GM12878 (cell line): ENCODE measurements around the gene PARP8. TPM values are rescaled to one million over a fixed set of nuclear protein-coding genes. Genes with fewer than 3 reads are reported as not detected.

Experiments
- ATAC-seq: fragments of 200-7000 bp; cut with Tn5 transposase; 3 replicates; pipeline ENCODE4 v1.9.1; 2020; ENCODE audit warnings: mild to moderate bottlenecking, moderate library complexity
- BruUV-seq: library from RNA; stranded (reverse); fragments of 400-500 nt; replicated peaks from 2 replicates; lab custom pipeline; 2021; lab: Mats Ljungman, UMichigan
- CTCF ChIA-PET: fragments of 300-600 bp; sonication (Branson Sonifier 250); formaldehyde crosslinking; extraction: SDS; loops from one replicate; lab custom pipeline; 2021; ENCODE audit warnings: inconsistent platforms; lab: Yijun Ruan, JAX
- POLR2A ChIA-PET: fragments of 350-600 bp; formaldehyde crosslinking; extraction: SDS; loops from one replicate; lab custom pipeline; 2021; ENCODE audit warnings: inconsistent platforms; lab: Charles Lee
- RAD21 ChIA-PET: fragments of 300-600 bp; sonication (Branson Sonifier 250); formaldehyde crosslinking; loops from one replicate; lab custom pipeline; 2023; ENCODE audit warnings: antibody characterized with exemption; ENCODE audit not compliant: unreplicated experiment; lab: Charles Lee
- SMC1A ChIA-PET: fragments of 300-600 bp; sonication (Branson Sonifier 250); formaldehyde crosslinking; loops from one replicate; lab custom pipeline; 2023; ENCODE audit not compliant: unreplicated experiment, uncharacterized antibody; lab: Charles Lee
- DNase-seq: peaks from one replicate; pipeline ENCODE4 v3.0.0-alpha.2; 2011; ENCODE audit warnings: low read depth, low spot score
- FAIRE-seq: peaks from 3 replicates; lab custom pipeline; 2011; peaks lifted over from hg19 to GRCh38; lab: Jason Lieb, UNC
- H2AFZ ChIP-seq: 2 replicates; pipeline ENCODE4 v1.6.0; 2011; ENCODE audit warnings: low read depth, low read length, control low read depth; ENCODE audit not compliant: control insufficient read depth
- H3K27ac ChIP-seq: 2 replicates; pipeline ENCODE4 v1.5.1; 2011; ENCODE audit warnings: control low read depth; ENCODE audit not compliant: control insufficient read depth, insufficient read depth
- H3K27me3 ChIP-seq, 2 experiments: replicated peaks in 1 of 2; 2 replicates each; pipeline versions ENCODE4 v1.6.0 to v1.6.1; 2011; ENCODE audit warnings: low read length in 1 of 2; ENCODE audit not compliant: control insufficient read depth in 2 of 2, insufficient read depth in 2 of 2
- H3K36me3 ChIP-seq, 2 experiments: 2 replicates each; pipeline ENCODE4 v1.5.1; 2011; ENCODE audit warnings: low read length in 1 of 2; ENCODE audit not compliant: control insufficient read depth in 2 of 2, insufficient read depth in 2 of 2
- H3K4me1 ChIP-seq: 2 replicates; pipeline ENCODE4 v1.6.1; 2011; ENCODE audit warnings: mild to moderate bottlenecking, low read length, moderate library complexity, mixed read lengths; ENCODE audit not compliant: control insufficient read depth, insufficient read depth
- H3K4me2 ChIP-seq: 2 replicates; pipeline ENCODE4 v1.6.0; 2011; ENCODE audit warnings: control low read depth; ENCODE audit not compliant: control insufficient read depth, insufficient read depth
- H3K4me3 ChIP-seq: fragments of 200-600 bp; sonication (generic); 2 replicates; pipeline ENCODE4 v1.5.1; 2016
- H3K79me2 ChIP-seq: 2 replicates; pipeline ENCODE4 v1.6.0; 2011; ENCODE audit warnings: low read length; ENCODE audit not compliant: control insufficient read depth, insufficient read depth
- H3K9ac ChIP-seq: 2 replicates; pipeline ENCODE4 v1.8.0; 2011; ENCODE audit warnings: low read length, control low read depth, mixed read lengths; ENCODE audit not compliant: control insufficient read depth, insufficient read depth
- H3K9me3 ChIP-seq: replicated peaks from 3 replicates; pipeline ENCODE4 v1.5.1; 2011; ENCODE audit warnings: mild to moderate bottlenecking, low read length; ENCODE audit not compliant: control insufficient read depth, insufficient read depth
- H4K20me1 ChIP-seq: 2 replicates; pipeline ENCODE4 v1.6.0; 2011; ENCODE audit not compliant: control insufficient read depth, insufficient read depth
- BACH1 ChIP-seq: fragments of 450-650 bp; IDR thresholded peaks from 2 replicates; pipeline ENCODE4 v1.6.1; 2017; ENCODE audit warnings: mild to moderate bottlenecking, borderline replicate concordance
- EZH2 ChIP-seq: IDR thresholded peaks from 2 replicates; pipeline ENCODE4 v1.6.1; 2012; ENCODE audit warnings: low read depth, mild to moderate bottlenecking, control low read depth, inconsistent platforms, low read length, borderline replicate concordance; ENCODE audit not compliant: control insufficient read depth
- GABPA ChIP-seq: IDR thresholded peaks from 2 replicates; pipeline ENCODE4 v1.6.1; 2014; ENCODE audit warnings: antibody characterized with exemption, low read depth, mild to moderate bottlenecking, inconsistent platforms
- IKZF1 ChIP-seq: fragments of 450-650 bp; conservative IDR thresholded peaks from 2 replicates; pipeline ENCODE4 v1.6.1; 2017; ENCODE audit warnings: antibody characterized with exemption, mild to moderate bottlenecking
- NR2C2 ChIP-seq: IDR thresholded peaks from 2 replicates; pipeline ENCODE4 v1.6.1; 2011; ENCODE audit warnings: borderline replicate concordance, low read depth; ENCODE audit not compliant: control insufficient read depth, insufficient read length
- SPI1 ChIP-seq: IDR thresholded peaks from 2 replicates; pipeline ENCODE4 v1.6.1; 2011; ENCODE audit warnings: low read depth, mild to moderate bottlenecking, low read length, moderate library complexity, borderline replicate concordance; ENCODE audit not compliant: insufficient read depth
- TCF3 ChIP-seq: IDR thresholded peaks from 2 replicates; pipeline ENCODE4 v1.6.1; 2012; ENCODE audit warnings: low read depth, mild to moderate bottlenecking, low read length, borderline replicate concordance; ENCODE audit not compliant: insufficient read depth
- TCF7 ChIP-seq: IDR thresholded peaks from 2 replicates; pipeline ENCODE4 v1.6.1; 2014; ENCODE audit warnings: antibody characterized with exemption, borderline replicate concordance
- ZNF24 ChIP-seq: fragments of 450-650 bp; IDR thresholded peaks from 2 replicates; pipeline ENCODE4 v1.6.1; 2017; ENCODE audit warnings: antibody characterized with exemption, mild to moderate bottlenecking
- WGBS: methylation state at CpG from one replicate; pipeline ENCODE4 v1.1.6; 2016; ENCODE audit warnings: low lambda C conversion rate; ENCODE audit not compliant: insufficient replicate concordance, insufficient coverage; ENCODE audit errors: missing lambda C conversion rate; 5-methylcytosine and 5-hydroxymethylcytosine counted together
- in situ Hi-C: fragments of 300-500 bp; cut with MboI; formaldehyde crosslinking; loops from 9 replicates; pipeline ENCODE4 v1.14.3; 2018; ENCODE audit warnings: mixed read lengths
- intact Hi-C: fragments of 100-400 bp; cut with micrococcal nuclease; formaldehyde crosslinking; loops from one replicate; pipeline ENCODE4 v1.14.2; 2022; ENCODE audit not compliant: unreplicated experiment
- polyA plus RNA-seq, 11 experiments: library from polyadenylated mRNA; depleted of rRNA in 4 of 11; unstranded in 6 of 11; stranded (reverse) in 5 of 11; fragments of >200 nt; fragmentation: Nextera tagmentation in 4 of 11; fragmentation: Illumina TruSeq in 1 of 11; extraction: Ambion mirVana in 4 of 11; extraction: Trizol in 1 of 11; gene quantifications; 1 replicate in 1 of 11; 2 replicates in 10 of 11; pipeline versions ENCODE4 v1.2.1 to v1.2.3, GENCODE V29; 2011 to 2016; ENCODE audit warnings: inconsistent platforms in 2 of 11, missing spikeins in 2 of 11, low read depth in 1 of 11
- total RNA-seq, 4 experiments: library from RNA; depleted of rRNA in 3 of 4; stranded (reverse); fragments of >200 nt in 3 of 4; fragmentation: Illumina TruSeq in 1 of 4; extraction: Trizol in 1 of 4; gene quantifications; 2 replicates each; pipeline versions ENCODE4 v1.2.1 to v1.2.3, GENCODE V29; 2013 to 2021
- TF ChIP-seq, protein P1 (sequence below): fragments of 450-650 bp; formaldehyde crosslinking; IDR thresholded peaks from 2 replicates; pipeline ENCODE4 v1.4.0; 2020; ENCODE audit warnings: mild to moderate bottlenecking, moderate library complexity
- TF ChIP-seq, protein P2 (sequence below): IDR thresholded peaks from 2 replicates; pipeline ENCODE4 v1.6.1; 2011; ENCODE audit warnings: low read depth, low read length, improper control_type of control experiment, borderline replicate concordance

PARP8 gene
- total and polyA plus RNA-seq, 10 of the 15 experiments (the other 5 are each of a cell fraction or from before 2014, with no cell fraction given) = 9.1 to 65.2 (median 20.6) TPM

DNA sequence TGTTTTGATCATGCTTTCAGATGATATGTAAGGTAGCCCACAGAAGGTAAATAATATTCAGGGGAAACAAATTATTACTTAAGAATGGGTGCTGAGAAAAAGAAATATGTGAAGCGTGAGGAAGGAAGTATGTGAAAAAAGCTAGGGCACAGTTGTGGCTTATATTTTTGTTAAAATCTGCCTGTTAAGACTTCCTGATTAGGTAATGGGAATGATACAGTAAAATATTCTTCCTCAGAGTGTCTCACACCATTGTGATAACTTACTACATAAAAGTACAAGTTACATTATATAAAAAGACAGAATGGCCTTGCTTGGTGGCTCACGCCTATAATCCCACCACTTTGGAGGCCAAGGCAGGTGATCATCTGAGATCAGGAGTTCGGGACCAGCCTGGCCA lies 18.7 kb upstream of the PARP8 start:
- RAD21 ChIA-PET = no interaction called here
- ATAC-seq = no peak
- H3K36me3 ChIP-seq = no peaks in the 10 kb centered on the region
- no peak for FAIRE-seq
- POLR2A ChIA-PET = no interaction called here
- no peak for DNase-seq
- H3K9ac ChIP-seq = no peak overlapping the region
- SMC1A ChIA-PET = no interaction called here
- H3K9me3 ChIP-seq = no peaks in the 10 kb centered on the region
- TF ChIP-seq, protein P1, sequence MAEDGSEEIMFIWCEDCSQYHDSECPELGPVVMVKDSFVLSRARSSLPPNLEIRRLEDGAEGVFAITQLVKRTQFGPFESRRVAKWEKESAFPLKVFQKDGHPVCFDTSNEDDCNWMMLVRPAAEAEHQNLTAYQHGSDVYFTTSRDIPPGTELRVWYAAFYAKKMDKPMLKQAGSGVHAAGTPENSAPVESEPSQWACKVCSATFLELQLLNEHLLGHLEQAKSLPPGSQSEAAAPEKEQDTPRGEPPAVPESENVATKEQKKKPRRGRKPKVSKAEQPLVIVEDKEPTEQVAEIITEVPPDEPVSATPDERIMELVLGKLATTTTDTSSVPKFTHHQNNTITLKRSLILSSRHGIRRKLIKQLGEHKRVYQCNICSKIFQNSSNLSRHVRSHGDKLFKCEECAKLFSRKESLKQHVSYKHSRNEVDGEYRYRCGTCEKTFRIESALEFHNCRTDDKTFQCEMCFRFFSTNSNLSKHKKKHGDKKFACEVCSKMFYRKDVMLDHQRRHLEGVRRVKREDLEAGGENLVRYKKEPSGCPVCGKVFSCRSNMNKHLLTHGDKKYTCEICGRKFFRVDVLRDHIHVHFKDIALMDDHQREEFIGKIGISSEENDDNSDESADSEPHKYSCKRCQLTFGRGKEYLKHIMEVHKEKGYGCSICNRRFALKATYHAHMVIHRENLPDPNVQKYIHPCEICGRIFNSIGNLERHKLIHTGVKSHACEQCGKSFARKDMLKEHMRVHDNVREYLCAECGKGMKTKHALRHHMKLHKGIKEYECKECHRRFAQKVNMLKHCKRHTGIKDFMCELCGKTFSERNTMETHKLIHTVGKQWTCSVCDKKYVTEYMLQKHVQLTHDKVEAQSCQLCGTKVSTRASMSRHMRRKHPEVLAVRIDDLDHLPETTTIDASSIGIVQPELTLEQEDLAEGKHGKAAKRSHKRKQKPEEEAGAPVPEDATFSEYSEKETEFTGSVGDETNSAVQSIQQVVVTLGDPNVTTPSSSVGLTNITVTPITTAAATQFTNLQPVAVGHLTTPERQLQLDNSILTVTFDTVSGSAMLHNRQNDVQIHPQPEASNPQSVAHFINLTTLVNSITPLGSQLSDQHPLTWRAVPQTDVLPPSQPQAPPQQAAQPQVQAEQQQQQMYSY (CRISPR knock-in tag) = no peak
- in situ Hi-C loops (no loop called here), intact Hi-C loops (no loop called here)
- CTCF ChIA-PET = no interaction called here
- H3K27me3 ChIP-seq = no peaks in the 10 kb centered on the region
- no peak overlapping the region for H3K27ac ChIP-seq
- WGBS = 60% methylated on average over 3 of the region's 3 CpGs
- no peaks in the 10 kb centered on the region for H3K79me2 ChIP-seq
- no peak overlapping the region for H3K4me3 ChIP-seq
- no peak overlapping the region for H2AFZ ChIP-seq
- no TSS peak for BruUV-seq
- no peaks in the 10 kb centered on the region for H4K20me1 ChIP-seq
- no peaks in the 10 kb centered on the region for H3K4me1 ChIP-seq
- H3K4me2 ChIP-seq = no peak overlapping the region

DNA sequence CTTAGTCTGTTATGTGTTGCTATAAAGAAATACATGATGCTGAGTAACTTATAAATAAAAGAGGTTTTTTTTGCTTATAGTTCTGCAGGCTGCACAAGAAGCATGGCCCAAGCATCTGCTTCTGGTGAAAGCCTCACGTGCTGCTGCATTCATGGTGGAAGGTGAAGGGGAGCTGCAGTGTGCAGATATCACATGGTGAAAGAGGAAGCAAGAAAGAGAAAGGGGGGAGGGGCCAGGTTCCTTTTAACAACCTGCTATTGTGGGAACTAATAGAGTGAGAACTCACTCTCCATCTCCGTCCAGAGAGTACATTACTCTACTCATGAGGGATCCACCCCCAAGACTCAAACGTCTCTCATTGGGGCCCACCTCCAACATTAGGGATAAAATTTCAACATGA lies 12.5 kb upstream of the PARP8 start:
- CTCF ChIA-PET = no interaction called here
- SMC1A ChIA-PET = interaction anchor here (1.0 kb wide), 1 partner anchor 92 kb away, joined by 3 read pairs; no protein-coding TSS in a partner anchor
- DNase-seq (no peak), ATAC-seq (peak; percentile 99), FAIRE-seq (peak; percentile 57)
- Histone ChIP-seq H3K79me2 (no peaks in the 10 kb centered on the region), H3K4me2 (no peak overlapping the region), H3K27me3 (no peaks in the 10 kb centered on the region), H3K9me3 (no peaks in the 10 kb centered on the region), H4K20me1 (no peaks in the 10 kb centered on the region), H3K4me3 (no peak overlapping the region), H3K9ac (no peak overlapping the region), H3K27ac (no peak overlapping the region), H2AFZ (peak overlapping the region; percentile 29; the same call in 1 of the 2 replicates), H3K4me1 (peaks cover 3% of the 10 kb centered on the region), H3K36me3 (no peaks in the 10 kb centered on the region)
- POLR2A ChIA-PET = interaction anchor here (0.8 kb wide), 1 partner anchor 57 kb away, joined by 6 read pairs; no protein-coding TSS in a partner anchor
- intact Hi-C loops = no loop called here
- in situ Hi-C loops = no loop called here
- BruUV-seq = no TSS peak
- RAD21 ChIA-PET = no interaction called here
- 11% methylated on average over 3 of the region's 3 CpGs for WGBS
- TF ChIP-seq GABPA (no peak), ZNF24 (no peak), TCF3 (no peak), NR2C2 (no peak), BACH1 (no peak), IKZF1 (no peak), EZH2 (no peak), SPI1 (0 out of 2 replicates have a peak, but pooled peaks have one; percentile 19), TCF7 (no peak)
- TF ChIP-seq, protein P2, sequence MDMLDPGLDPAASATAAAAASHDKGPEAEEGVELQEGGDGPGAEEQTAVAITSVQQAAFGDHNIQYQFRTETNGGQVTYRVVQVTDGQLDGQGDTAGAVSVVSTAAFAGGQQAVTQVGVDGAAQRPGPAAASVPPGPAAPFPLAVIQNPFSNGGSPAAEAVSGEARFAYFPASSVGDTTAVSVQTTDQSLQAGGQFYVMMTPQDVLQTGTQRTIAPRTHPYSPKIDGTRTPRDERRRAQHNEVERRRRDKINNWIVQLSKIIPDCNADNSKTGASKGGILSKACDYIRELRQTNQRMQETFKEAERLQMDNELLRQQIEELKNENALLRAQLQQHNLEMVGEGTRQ = no peak; the same call in 1 of the 2 replicates
